Stomach (tissue), 9 donors: ENCODE data around the gene MYO16. TPM values are rescaled to one million over a fixed set of nuclear protein-coding genes. Genes with fewer than 3 reads are reported as not detected.

ENCODE experiments used
- DNase-seq, 2 donors: peaks; one replicate each; pipeline versions ENCODE4 v3.0.0 to v3.0.0-alpha.2; 2013 to 2019
- H3K27ac ChIP-seq, 5 donors: fragments of 200-600 bp in 4 of 5; sonication (generic) in 4 of 5; one replicate each; pipeline ENCODE4 v1.5.1; 2013 to 2019; ENCODE audit warnings: mild to moderate bottlenecking in 1 of 5, moderate library complexity in 1 of 5
- H3K27me3 ChIP-seq, 3 donors: fragments of 200-600 bp; sonication (generic); one replicate each; pipeline ENCODE4 v1.5.1; 2017 to 2019; ENCODE audit warnings: mixed run types in 1 of 3
- H3K36me3 ChIP-seq, 4 donors: fragments of 200-600 bp; sonication (generic); 1 replicate in 3 of 4; 2 replicates in 1 of 4; pipeline ENCODE4 v1.5.1; 2016 to 2019
- H3K4me1 ChIP-seq, 4 donors: fragments of 200-600 bp; sonication (generic); one replicate each; pipeline ENCODE4 v1.5.1; 2016 to 2019
- H3K4me3 ChIP-seq, 4 donors: fragments of 200-600 bp; sonication (generic) in 3 of 4; one replicate each; pipeline ENCODE4 v1.5.1; 2016 to 2019; ENCODE audit warnings: mild to moderate bottlenecking in 1 of 4
- H3K9me3 ChIP-seq, 4 donors: fragments of 200-600 bp; sonication (generic); one replicate each; pipeline ENCODE4 v1.5.1; 2016 to 2019
- EP300 ChIP-seq: sonication (generic); formaldehyde crosslinking; IDR thresholded peaks from one replicate; pipeline ENCODE4 v1.6.1; 2017; ENCODE audit warnings: antibody characterized with exemption
- POLR2A ChIP-seq, 4 donors: fragments of 450-650 bp; IDR thresholded peaks; one replicate each; pipeline ENCODE4 v1.6.1; 2016; ENCODE audit warnings: antibody characterized with exemption in 4 of 4, control low read depth in 2 of 4, mild to moderate bottlenecking in 1 of 4, moderate library complexity in 1 of 4
- POLR2AphosphoS5 ChIP-seq, 3 donors: sonication (generic); formaldehyde crosslinking; IDR thresholded peaks; one replicate each; pipeline ENCODE4 v1.6.1; 2016; ENCODE audit warnings: antibody characterized with exemption in 3 of 3
- WGBS, 5 donors: extraction: QIAGEN DNeasy Blood & Tissue Kit in 3 of 5; methylation state at CpG; one replicate each; pipeline versions ENCODE4 v1.1.5 to v1.1.7; 2013 to 2018; 5-methylcytosine and 5-hydroxymethylcytosine counted together
- intact Hi-C: fragments of 100-400 bp; cut with DNase I; formaldehyde crosslinking; loops from one replicate; pipeline ENCODE4 v1.15.1; 2023; ENCODE audit warnings: low total_unique reads
- polyA plus RNA-seq, 3 donors: library from polyadenylated mRNA; stranded (reverse); fragments of 200-250 nt; gene quantifications; one replicate each; pipeline ENCODE4 v1.2.3, GENCODE V29; 2013
- total RNA-seq, 5 donors: library from RNA; depleted of rRNA; stranded (reverse); fragments of >200 nt; gene quantifications; one replicate each; pipeline versions ENCODE4 v1.1.0 to v1.2.3, GENCODE V29; 2014 to 2016
- TF ChIP-seq, protein P1 (sequence below), 7 experiments: fragments of 450-650 bp in 4 of 7; fragments of 200-600 bp in 3 of 7; sonication (generic) in 3 of 7; IDR thresholded peaks; one replicate each; pipeline ENCODE4 v1.5.1; 2016 to 2019; ENCODE audit warnings: antibody characterized with exemption in 7 of 7, control low read depth in 2 of 7, mild to moderate bottlenecking in 1 of 7
- donor health status: healthy with polysubstance abuse.
- donor health status: Bipolar disorder and iron deficiency.
- donor health status: healthy.

MYO16 gene
- total and polyA plus RNA-seq, 8 donors, result under 0.01 to 1.8 (median 0.15) TPM; not detected in 3

- H3K9me3 ChIP-seq, result no peaks in the 10 kb centered on the region
- no peak overlapping the region for H3K4me3 ChIP-seq
- H3K27me3 ChIP-seq, result no peaks in the 10 kb centered on the region
- no peaks in the 10 kb centered on the region for H3K36me3 ChIP-seq
- intact Hi-C loops, result no loop called here
- no peak overlapping the region for H3K27ac ChIP-seq
- DNase-seq, result peak in 1 of 2 donors; percentile 41
- TF ChIP-seq POLR2AphosphoS5 (IDR thresholded peaks at IDR 0.05) (no peak), POLR2A (IDR thresholded peaks at IDR 0.05) (no peak), EP300 (no peak)
- TF ChIP-seq, protein P1, sequence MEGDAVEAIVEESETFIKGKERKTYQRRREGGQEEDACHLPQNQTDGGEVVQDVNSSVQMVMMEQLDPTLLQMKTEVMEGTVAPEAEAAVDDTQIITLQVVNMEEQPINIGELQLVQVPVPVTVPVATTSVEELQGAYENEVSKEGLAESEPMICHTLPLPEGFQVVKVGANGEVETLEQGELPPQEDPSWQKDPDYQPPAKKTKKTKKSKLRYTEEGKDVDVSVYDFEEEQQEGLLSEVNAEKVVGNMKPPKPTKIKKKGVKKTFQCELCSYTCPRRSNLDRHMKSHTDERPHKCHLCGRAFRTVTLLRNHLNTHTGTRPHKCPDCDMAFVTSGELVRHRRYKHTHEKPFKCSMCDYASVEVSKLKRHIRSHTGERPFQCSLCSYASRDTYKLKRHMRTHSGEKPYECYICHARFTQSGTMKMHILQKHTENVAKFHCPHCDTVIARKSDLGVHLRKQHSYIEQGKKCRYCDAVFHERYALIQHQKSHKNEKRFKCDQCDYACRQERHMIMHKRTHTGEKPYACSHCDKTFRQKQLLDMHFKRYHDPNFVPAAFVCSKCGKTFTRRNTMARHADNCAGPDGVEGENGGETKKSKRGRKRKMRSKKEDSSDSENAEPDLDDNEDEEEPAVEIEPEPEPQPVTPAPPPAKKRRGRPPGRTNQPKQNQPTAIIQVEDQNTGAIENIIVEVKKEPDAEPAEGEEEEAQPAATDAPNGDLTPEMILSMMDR (IDR thresholded peaks at IDR 0.05), result no peak
- no peaks in the 10 kb centered on the region for H3K4me1 ChIP-seq
- 65 to 69% (median 68%) methylated on average over 7 of the region's 7 CpGs for WGBS, 5 donors
Observed at GRCh38 chr13:109162248-109163036, 533.0 kb downstream of the MYO16 start.

GRCh38 chr13:109163037-109163379 is 533.6 kb downstream of the MYO16 start:
- no peak overlapping the region for H3K27ac ChIP-seq
- no peaks in the 10 kb centered on the region for H3K36me3 ChIP-seq
- H3K9me3 ChIP-seq, result no peaks in the 10 kb centered on the region
- TF ChIP-seq, protein P1 (IDR thresholded peaks at IDR 0.05), result no peak
- TF ChIP-seq POLR2AphosphoS5 (IDR thresholded peaks at IDR 0.05), result no peak
- TF ChIP-seq POLR2A (IDR thresholded peaks at IDR 0.05), result no peak
- no peak for TF ChIP-seq EP300
- WGBS, 5 donors, result 71 to 79% (median 74%) methylated on average over 6 of the region's 6 CpGs
- DNase-seq, result no peak
- H3K27me3 ChIP-seq, result no peaks in the 10 kb centered on the region
- intact Hi-C loops, result no loop called here
- H3K4me3 ChIP-seq, result no peak overlapping the region
- no peaks in the 10 kb centered on the region for H3K4me1 ChIP-seq

- Histone ChIP-seq H3K4me1 (no peaks in the 10 kb centered on the region), H3K4me3 (no peak overlapping the region), H3K27me3 (no peaks in the 10 kb centered on the region), H3K36me3 (no peaks in the 10 kb centered on the region), H3K9me3 (no peaks in the 10 kb centered on the region), H3K27ac (no peak overlapping the region)
- no peak for DNase-seq
- TF ChIP-seq POLR2AphosphoS5 (IDR thresholded peaks at IDR 0.05) (no peak), POLR2A (IDR thresholded peaks at IDR 0.05) (no peak), EP300 (no peak)
- TF ChIP-seq, protein P1 (IDR thresholded peaks at IDR 0.05), result no peak
- 59 to 70% (median 62%) methylated on average over 6 of the region's 6 CpGs for WGBS, 5 donors
- intact Hi-C loops, result no loop called here
Observed at GRCh38 chr13:109165417-109165904, 536.0 kb downstream of the MYO16 start.

DNA sequence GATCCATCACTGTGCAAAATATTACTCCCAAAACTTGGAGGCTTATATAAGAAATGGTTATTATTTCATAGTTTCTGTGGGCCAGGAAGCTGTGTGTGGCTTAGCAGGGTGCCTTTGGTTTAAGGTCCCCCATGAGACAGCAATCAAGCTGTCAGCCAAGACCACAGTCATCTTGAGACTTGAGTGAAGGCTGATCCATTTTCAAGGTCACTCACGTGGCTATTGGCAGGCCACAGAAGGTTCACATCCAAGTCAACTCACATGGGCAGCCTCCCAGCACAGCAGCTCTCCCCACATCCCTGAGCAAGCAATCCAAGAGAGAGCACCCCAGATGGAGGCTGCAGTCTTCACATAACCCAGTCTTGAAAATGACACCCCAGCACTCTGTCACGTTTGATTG is 537.4 kb downstream of the MYO16 start:
- DNase-seq, result no peak
- TF ChIP-seq EP300, result no peak
- no peak for TF ChIP-seq POLR2A (IDR thresholded peaks at IDR 0.05)
- intact Hi-C loops, result no loop called here
- H3K27me3 ChIP-seq, result no peaks in the 10 kb centered on the region
- no peak overlapping the region for H3K27ac ChIP-seq
- no peak overlapping the region for H3K4me3 ChIP-seq
- no peaks in the 10 kb centered on the region for H3K36me3 ChIP-seq
- WGBS, 5 donors, result 18 to 57% (median 43%) methylated on average over 2 of the region's 2 CpGs
- H3K4me1 ChIP-seq, result no peaks in the 10 kb centered on the region
- H3K9me3 ChIP-seq, result no peaks in the 10 kb centered on the region

DNA sequence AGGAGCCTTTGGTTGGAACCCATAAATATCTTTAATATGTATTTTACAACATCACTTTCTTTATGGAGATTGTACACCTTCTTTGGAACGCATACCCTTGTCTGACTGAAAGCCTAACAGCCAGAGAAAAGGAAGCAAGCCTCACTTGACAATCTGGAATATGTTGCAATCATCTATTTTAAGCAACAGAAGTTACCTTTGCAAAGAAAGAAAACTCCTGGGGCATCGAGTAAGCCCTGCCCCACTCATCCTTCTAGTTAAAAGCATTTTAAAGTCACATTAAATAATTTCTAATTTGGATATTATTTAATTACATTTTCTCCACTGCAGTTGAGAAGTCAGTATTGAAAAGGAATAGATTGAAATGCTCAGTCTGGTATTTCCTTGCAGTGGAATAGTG is 542.7 kb downstream of the MYO16 start:
- Histone ChIP-seq H3K4me3 (no peak overlapping the region), H3K4me1 (no peaks in the 10 kb centered on the region), H3K27ac (no peak overlapping the region), H3K27me3 (no peaks in the 10 kb centered on the region), H3K9me3 (no peaks in the 10 kb centered on the region), H3K36me3 (no peaks in the 10 kb centered on the region)
- no peak for DNase-seq
- WGBS, 5 donors, result 71 to 82% (median 78%) methylated on average over 2 of the region's 2 CpGs
- intact Hi-C loops, result no loop called here
- no peak for TF ChIP-seq POLR2A (IDR thresholded peaks at IDR 0.05)
- no peak for TF ChIP-seq EP300
- no peak for TF ChIP-seq POLR2AphosphoS5 (IDR thresholded peaks at IDR 0.05)
